Suppressor macrophage treated with lipopolysaccharide for 1 hour (primary cell): Measurements from ENCODE around the gene PRODH.
"Not testable (repeated sequence)": the region's sequence is repeated elsewhere in the genome, so short reads cannot be mapped to it uniquely, and the experiment has no call there.

ENCODE experiments used
- DNase-seq, 3 donors: peaks; one replicate each; pipeline ENCODE4 v3.0.0-alpha.2; 2020 to 2022

The PRODH gene

DNA sequence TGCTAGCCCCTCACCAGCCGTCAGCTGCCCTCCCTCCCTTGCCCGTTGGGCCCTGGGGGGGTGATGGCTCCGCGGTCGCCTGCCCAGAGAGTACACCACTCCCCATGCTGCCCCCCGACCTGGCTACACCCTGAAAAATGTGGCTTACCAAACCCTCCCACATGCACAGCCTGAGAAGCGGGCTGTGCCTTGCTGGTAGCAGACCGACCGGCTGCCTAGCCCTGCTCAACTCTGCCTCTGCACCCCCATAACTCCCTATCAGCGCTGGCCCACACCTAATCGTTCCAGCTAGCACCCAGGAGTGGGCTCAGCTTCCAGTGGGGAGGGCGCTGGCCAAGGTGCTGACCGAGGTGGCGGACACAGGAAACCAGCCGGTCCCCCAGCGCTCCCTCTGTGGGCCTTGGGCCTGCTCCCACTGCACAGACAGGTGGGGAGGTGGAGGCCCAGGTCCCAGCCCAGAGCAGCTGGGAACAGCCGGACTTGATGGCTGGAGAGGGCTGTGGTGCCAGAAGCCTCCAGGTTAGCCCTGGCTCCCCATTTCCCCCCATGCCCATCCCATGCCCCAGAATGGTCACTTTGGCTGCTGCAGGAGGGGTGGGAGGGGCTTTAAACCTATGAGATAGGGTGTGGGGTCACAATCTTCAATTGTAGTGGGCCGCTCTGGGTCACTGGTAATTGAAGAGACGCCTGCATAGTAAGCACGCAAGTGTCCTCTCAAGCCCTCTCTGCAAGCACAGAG lies 32.1 kb upstream of the PRODH start:
- peak; percentile 22 to 66 (median 23) for DNase-seq

DNA sequence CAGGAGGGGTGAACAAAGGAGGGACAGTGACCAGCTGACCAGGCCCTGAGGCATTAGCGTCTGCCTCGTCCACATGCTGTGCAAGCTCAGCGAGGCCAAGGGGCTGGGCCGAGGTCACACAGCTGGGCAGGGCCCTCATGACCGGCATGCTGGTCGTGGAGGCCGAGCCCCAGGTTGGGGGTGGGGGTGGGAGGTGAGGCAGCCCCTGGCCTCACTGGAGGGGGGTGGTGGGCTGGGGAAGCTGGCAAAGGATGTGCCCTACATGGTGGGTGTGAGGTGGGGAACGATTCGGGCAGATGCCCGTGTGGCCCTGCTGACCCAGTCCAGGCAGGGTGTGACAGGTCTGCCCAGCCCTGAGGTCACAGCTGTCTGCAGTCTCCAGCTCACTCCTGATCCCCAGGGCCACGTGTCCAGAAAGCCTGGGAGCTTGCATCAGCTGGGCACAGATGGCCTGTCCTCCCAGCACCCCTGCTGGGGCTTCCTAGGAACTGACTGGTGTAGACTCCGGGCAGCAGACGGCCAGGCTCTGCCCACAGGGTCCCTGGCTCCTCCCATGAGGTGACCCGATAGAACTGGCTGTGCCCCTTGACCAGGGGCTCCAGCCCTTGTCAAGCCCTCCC lies 31.4 kb upstream of the PRODH start:
- peak in 2 of 3 donors; percentile 5 to 33 for DNase-seq

DNA sequence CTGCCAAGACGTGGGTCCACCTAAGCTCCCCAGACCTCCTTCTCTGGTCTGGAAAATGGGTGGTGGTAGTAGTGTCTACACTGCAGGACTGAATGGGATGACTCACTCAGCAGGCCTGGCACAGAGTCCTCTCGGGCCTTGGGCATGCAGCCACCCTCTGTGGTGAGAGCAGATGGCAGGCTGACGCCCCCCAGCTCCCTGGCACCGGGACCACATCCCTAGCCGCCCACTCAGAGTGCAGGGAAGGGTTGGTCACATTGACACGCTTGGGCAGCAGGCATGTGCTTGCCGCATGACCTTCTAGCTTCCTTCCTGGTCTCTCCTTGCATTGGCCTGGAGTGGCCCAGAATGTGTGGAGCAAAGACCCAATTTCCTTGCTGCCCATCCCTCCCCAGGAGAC lies 30.7 kb upstream of the PRODH start:
- DNase-seq, result no peak

DNA sequence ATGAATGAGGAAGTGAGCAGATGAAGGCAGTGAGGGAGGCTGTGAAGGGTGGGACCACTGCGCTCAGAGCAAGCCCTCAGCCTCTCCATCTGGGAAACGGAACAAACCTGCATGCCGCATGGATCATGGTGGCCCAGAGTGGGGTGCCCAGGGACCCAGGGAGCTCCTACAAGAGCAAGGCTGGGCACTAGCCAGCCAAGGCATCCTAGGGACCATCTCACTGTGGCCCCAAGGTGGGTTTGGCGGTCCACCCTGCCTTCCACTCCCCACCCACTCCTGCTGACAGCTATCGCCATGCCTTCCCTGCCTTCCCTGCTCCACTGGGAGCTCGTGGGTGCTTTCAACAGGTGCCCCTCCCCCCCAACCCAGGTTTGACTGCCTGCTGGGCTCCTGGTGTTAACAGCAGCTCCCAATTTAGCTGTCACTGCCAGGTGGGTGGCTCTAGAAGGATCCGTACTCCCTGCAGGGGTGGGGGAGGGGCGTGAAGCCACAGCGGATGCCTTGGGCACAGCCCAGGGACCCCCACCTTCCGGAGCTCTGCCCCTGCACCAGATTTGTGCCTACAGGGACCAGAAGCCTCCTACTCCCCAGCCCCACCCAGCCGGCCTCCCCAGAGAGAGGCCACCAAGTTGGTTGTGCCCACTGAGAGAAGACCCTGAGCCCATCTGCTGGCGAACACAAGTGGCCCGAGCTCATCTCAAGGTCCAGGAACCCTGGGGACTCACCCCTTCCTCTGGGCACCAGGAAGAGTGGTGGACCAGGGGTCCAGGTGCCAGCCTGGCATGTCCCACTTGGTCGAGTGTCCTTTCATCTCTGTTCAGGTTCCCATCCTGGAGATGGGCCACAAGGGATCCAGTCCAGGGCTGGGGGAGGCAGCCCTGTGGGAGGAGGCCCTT lies 29.7 kb upstream of the PRODH start:
- no peak for DNase-seq

DNA sequence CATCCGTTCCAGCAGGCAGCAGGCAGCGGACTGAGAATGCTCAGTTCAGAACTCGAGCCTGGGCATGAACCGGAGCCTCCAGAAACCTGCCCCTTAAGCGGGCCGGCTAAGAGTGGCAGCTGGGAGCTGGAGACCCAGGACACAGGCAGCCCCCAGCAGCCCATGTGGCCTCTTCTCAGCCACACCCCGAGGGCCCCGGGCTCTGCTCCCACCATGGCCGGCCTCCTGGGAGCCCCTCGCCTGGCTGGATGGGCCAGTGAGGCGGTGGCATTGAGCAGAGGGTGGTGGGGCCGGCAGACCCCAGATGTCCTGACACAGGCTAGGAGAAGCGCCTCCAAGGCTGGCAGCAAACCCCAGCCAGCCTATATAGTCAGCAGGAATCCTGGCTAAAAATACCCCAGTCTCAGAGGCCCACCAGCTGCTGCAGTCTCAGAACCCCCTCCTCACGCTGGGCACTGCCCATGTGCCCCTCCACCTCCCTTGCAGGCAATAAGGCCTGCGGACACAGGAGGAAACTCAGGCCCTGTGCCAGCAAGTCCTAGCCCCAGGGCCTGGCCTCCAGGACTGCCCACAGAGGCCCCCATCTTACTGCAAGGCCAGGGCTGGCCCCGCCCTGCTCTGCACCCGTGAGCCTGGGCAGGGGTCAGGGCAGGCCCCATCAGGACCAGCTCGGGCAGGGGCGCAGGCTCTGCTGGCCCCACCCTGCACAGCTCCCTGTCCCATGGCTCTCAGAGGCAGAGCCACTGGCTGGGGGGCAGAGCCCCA lies 28.6 kb upstream of the PRODH start:
- DNase-seq, result not testable (repeated sequence)

DNA sequence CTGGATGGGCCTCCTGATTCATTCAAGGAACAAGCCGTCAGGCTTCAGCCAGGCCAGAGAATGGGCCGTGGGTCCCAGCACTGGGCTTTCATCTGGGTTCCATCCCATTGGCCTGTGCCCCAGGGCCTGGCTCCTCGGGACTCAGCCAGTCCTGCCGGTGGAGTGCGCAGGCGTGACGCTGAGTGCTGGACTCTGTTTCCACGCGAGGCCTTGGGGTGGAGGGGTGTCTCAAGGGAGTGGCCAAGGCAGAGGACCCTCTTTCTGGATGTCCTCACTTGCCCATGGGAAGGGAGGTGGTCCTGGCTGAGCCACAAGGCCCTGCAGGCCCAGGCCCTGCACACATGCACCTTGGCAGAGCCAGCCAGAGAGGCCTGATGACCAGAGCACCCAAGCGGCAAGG lies 28.0 kb upstream of the PRODH start:
- DNase-seq, result not testable (repeated sequence)

DNA sequence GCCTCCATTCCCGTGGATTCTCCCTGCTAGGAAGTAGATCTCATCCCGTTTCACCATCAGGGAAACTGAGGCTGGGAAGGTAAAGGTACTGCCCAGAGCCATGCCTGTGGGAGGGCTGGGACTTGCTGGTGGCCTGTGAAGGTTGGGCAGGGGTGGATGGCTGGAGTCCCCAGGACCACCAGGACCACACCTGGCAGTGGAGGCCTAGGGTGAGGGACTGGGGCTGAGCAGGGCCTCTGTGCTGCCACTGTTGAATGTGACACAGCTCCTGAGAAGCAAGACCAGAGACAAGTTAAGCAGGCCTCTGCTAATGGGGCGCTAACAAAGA lies 26.2 kb upstream of the PRODH start:
- DNase-seq, result no peak

DNA sequence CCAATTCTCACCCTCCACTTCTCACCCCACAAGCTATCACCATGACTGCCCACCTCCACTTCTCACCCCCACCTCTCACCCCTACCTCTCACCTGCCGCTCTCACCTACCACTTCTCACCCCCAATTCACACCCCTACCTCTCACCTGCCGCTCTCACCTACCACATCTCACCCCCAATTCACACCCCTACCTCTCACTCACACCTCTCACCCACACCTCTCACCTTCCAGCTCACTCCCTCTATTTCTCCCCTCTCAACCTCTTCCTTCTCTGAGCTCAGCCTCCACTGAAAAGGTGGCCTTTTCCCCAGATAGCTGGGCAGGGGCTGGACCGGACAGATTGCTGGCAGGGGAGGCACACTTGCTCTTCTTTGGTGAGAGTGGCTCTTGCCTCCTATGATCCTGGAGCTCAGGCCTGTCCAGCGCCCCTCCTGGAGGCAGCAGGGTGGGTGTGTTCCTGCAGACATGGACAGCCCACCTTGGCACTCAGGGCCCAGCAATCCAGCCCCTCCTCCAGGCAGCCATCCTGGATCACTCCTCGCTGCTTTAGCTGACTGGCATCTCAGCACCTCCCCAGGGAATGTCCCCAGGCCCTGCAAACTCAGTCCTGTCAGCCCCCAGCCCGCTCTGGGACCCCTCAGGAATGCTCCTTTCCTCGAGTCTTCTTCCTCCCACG lies 25.7 kb upstream of the PRODH start:
- not testable (repeated sequence) for DNase-seq

DNA sequence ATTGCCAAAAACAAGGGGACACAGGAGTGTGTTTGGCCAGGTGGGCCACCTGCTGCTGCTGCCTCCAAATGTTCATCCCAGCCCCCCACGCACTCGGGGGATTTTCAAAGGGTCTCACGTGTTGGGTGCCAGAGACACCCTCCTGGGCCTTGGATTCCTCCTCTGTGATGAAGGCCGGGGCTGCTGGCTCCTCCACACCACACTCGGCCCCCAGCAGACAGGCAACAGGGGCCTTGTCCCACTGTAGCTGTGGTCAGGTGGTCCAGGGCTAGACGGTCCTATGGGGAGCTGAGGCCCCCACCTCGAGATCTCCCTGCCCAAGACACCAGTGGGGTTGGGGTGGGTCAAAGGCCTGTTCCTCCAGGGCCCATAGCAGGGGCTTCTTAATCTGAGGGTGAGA lies 25.1 kb upstream of the PRODH start:
- DNase-seq, result not testable (repeated sequence)

DNA sequence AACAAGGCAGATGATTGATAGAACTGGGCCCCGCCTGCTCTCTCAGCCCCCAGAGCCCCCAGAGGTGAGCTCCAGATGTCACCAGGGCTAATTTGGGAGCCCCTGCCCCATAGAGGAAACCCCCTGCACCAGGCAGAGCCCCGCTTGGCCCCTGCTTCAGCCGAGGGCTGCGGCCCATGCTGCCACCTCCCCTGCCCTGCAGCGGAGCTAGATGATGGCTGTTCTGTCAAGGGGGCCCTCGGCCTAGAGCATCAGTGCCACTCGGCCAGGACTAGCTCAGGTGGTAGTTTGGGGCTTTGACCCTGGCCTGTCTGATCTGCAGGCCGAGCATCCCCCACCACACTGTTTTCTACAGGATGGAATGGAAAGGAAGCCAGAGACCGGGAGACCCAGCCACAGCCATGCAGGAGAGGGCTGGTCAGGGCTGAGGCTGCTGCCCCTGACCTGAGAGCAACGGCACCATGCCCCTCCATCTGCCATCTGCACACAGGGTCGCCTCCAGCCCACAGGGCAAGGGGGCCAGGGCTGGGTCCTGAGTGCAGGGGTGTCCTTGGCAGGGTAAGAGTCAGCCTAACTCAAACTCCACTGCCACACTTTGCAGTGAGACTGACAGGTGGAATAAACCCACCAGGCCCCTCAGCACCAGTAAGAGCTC lies 24.2 kb upstream of the PRODH start:
- DNase-seq, result not testable (repeated sequence)

DNA sequence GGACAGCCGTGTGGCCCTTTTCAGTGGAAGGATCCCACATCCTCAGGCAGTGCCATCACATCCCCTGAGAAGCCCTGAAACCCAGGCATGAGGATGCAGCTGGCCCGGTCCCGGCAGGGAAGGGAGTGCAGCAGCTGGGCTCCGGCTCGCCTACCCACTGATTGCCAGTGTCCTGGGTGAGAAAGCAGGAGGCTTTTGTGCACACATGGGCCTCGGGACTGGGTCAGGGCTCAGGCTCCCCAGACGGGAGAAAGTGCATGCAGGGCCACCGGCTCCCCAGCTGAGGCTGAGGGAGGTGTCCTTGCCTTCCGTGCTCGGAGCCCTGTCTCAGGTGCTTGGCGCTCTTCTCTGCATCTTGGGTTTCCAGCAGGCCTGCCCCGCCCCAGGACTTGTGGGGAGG lies 23.6 kb upstream of the PRODH start:
- DNase-seq, result not testable (repeated sequence)

DNA sequence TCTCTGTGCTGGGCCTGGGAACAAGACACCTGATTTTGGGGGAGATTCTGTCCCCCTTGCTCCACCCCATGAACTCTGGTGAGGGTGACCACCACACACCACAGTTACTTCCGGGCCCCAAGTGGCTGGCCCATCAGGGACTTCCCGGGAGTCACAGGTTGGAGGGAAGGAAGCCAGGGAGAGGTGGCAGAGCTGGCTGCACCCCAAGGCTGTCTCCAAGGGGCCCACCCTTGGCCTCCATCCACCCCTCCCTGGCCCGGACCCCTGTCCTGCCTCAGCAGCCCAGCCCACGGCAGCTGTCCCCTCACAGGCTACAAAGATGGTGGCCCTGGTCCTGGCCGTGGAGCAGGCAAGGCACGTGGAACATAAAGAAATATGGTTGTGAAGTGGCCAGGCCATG lies 23.2 kb upstream of the PRODH start:
- not testable (repeated sequence) for DNase-seq

DNA sequence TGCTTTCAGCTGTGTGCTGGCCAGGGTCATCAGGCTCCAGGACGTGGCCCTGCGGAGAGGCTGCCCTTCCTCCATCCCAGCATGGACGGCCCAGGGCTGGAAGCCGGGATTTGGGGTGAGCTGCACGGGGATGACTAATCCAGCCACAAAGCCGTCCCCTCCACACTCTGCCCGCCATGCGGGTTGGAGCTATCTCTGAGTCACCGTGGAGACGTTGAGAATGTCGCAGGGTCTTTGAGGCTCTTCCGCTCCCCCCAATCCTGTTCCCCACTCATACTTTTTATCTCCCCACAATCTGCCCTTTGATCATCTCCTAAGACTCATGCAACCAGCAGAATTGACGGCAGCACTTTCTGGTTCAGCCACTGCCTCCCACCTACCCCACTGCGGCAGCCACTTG lies 22.6 kb upstream of the PRODH start:
- DNase-seq, result not testable (repeated sequence)

DNA sequence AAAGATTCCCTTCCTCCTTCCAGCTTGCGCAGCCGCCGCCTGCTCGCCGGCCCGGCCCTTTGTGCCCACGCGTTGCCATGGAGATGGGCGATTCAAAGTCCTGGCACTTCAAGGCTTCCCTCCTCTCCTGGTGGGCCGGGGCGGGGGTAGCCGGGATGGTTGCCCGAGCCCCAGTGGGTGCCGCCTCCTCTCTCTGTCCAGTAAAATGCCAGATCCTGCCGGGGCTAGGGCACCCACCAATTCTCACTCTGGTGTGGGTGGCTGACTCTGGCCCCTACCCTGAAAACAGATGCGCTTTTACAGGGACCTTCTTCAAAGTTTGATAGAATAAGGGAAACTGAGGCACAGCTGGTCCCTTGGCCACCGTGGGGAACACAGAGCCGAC lies 22.2 kb upstream of the PRODH start:
- not testable (repeated sequence) for DNase-seq

DNA sequence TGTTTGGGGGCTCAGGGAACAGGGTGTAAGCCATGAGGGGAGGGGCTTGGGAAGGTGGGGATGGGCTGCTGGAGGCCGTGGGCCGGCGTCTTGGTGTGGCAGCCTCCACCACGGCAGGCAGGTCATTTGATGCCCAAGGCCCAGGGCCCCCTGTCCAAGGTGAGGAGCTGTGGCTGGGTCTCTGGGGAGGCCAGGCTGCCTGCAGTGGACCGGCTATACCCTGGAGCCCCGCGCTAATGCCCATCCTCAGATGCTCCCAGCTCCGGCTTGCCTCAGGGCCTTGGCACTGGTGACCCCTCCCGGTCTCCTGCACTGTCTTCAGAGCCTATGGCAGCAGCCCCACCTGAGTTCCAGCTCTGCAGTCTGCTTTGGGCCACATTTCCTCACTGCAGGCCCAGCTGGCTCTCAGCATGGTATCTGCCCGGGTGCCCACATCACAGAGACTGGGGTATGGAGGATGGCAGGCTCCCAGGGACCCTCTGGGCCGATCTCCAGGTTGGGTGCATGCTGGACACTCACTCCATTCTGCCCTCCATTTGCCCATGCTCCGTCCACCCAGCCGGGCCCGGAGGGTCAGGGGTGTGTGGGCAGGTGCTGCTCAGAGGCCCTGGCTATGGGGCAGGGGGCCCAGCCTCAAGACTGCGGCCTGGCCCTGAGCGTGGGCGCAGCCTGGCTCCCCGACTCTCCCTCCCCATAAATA lies 21.7 kb upstream of the PRODH start:
- not testable (repeated sequence) for DNase-seq

DNA sequence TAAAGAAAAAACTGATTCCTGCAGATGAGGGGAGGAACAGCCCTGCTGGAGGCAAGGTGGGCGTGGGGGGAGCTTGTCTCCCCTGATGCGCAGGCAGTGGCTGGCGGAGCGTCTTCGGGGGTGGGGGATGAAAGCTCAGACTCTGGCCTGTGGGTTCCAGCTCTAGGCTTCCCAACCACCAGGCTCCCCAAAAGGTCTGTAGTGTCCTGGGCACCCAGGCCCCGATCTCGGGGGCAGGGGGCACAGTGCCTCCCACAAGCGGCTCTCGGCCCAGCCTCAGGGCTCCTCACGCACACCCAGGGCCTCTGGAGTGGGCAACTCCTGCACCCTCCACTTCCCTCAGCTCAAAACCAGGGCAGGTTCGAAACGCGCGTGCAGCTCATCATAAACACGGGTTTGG lies 20.9 kb upstream of the PRODH start:
- DNase-seq, result not testable (repeated sequence)

DNA sequence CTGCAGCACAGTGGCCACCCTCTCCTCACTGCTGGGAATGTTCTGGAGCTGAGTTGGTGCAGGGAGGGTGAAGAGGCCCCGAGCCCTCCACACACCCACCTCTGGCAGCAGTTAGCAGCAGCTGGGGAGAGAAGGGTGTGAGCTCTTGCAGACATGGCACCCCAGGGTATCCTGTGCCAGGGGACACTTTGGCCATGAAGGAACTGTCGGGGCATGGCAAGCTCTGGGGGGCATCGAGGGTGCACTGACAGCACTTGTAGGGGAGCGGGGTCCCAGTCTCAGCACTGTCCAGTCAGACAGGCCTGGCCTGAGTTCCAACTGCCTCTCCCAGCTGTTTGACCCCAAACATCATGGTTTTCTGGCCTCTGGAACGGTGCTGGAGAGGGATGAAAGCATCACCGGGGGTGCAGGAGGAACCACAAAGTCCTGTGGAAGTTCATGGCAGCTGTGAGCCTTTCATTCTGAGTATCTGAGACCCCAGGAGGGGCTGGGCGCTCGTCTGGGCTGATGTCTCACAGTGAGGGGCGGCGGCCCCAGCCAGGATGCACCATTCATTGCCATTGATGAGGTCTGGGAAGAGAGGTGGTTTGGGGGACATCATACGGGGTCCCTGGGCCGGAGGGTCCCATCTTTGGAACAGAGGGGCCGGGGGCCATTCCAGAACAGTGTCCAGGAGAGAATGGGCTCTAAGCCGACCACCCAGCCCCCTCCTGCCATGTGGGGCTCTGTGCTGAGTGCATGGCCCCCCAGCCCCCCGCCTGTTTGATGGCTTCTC lies 20.2 kb upstream of the PRODH start:
- DNase-seq, result not testable (repeated sequence)

DNA sequence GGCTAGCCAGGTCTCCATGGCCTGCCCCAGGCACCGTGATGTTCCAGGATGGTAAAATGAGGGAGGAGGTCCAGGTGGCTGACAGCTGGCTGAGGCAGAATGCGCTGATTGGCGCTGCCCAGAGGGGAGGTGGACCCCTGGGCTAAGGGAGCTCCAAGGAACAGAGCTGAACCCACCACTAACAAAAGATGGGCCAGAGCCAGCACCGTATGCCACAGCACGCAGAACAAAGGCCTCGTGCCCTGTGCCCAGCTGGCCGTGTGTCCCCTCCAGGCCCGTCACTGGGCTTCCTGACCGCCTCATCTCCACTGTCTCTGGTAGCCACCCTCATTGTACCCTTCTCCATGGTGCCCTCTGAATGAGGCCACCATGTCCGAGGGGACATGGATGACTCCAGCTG lies 19.6 kb upstream of the PRODH start:
- no peak for DNase-seq

DNA sequence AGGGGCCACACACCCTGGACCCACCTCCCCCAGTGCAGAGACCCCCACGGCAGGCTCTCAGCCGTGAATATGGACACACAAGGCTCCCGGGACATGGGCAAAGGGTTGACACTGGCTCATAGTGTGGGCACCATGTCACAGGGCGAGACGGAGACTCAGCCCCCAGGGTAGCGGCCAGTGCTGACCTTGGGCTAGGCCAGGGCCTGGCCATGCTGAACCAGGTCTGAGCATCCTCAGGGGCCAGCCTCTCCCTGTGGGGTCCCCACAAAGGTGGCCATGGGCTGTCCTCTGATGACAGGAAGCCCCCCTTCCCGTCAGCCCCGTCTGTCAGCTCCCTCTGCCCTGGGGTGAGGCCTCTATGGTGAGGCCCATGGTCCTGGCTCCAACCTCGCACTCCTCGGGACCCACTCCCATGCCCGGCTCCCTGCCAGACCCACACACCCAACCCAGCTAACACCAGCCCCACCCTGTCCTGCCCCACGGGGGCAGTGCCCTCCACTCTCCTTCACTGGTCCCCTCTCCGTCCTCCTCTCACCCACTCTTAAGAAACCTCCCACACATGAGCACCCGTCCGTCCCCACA lies 19.0 kb upstream of the PRODH start:
- DNase-seq, result no peak
